Kasumi-1 (cell line): ENCODE measurements around the gene STXBP3.

Source experiments
- DNase-seq, 2 experiments: peaks; one replicate each; lab custom pipeline; 2025; lab: John Stamatoyannopoulos, UW

STXBP3 gene

GRCh38 chr1:108801101-108801500 lies 54.6 kb downstream of the STXBP3 start:
- no peak for DNase-seq

- no peak for DNase-seq
Measured at GRCh38 chr1:108803548-108803947, 57.1 kb downstream of the STXBP3 start.

- no peak for DNase-seq
Measured at GRCh38 chr1:108808438-108808837, 62.0 kb downstream of the STXBP3 start.

GRCh38 chr1:108811611-108812010 lies 65.1 kb downstream of the STXBP3 start:
- no peak for DNase-seq

- DNase-seq, result no peak
Measured at GRCh38 chr1:108813326-108813725, 66.9 kb downstream of the STXBP3 start.

- DNase-seq, result no peak
Measured at GRCh38 chr1:108814343-108815125, 68.1 kb downstream of the STXBP3 start.

- DNase-seq, result no peak
Measured at GRCh38 chr1:108815566-108815965, 69.1 kb downstream of the STXBP3 start.

- no peak for DNase-seq
Measured at GRCh38 chr1:108816049-108816893, 69.8 kb downstream of the STXBP3 start.

- no peak for DNase-seq
Measured at GRCh38 chr1:108817016-108817415, 70.5 kb downstream of the STXBP3 start.

GRCh38 chr1:108817811-108818210 lies 71.3 kb downstream of the STXBP3 start:
- no peak for DNase-seq

GRCh38 chr1:108819878-108820277 lies 73.4 kb downstream of the STXBP3 start:
- no peak for DNase-seq

GRCh38 chr1:108823632-108824031 lies 77.2 kb downstream of the STXBP3 start:
- DNase-seq, result no peak

- no peak for DNase-seq
Measured at GRCh38 chr1:108824051-108824450, 77.6 kb downstream of the STXBP3 start.

- DNase-seq, result no peak
Measured at GRCh38 chr1:108826081-108826635, 79.7 kb downstream of the STXBP3 start.

GRCh38 chr1:108828074-108828961 lies 81.8 kb downstream of the STXBP3 start:
- peak; percentile 56 to 64 for DNase-seq

- DNase-seq, result no peak
Measured at GRCh38 chr1:108829498-108829916, 83.0 kb downstream of the STXBP3 start.

- DNase-seq, result peak; percentile 76 to 85
Measured at GRCh38 chr1:108830119-108831008, 83.9 kb downstream of the STXBP3 start.

- DNase-seq, result no peak
Measured at GRCh38 chr1:108831225-108831624, 84.8 kb downstream of the STXBP3 start.

GRCh38 chr1:108832929-108833328 lies 86.5 kb downstream of the STXBP3 start:
- DNase-seq, result no peak

- no peak for DNase-seq
Measured at GRCh38 chr1:108841703-108842102, 95.2 kb downstream of the STXBP3 start.
